Stimulated activated CD4-positive, alpha-beta T cell treated with anti-CD3 and anti-CD28 coated beads, TNF-alpha, amount 100 ng/mL, for 24 hours (primary cell): ENCODE measurements around the gene DNMT1.

Experiments
- DNase-seq, 3 experiments: peaks; one replicate each; pipeline ENCODE4 v3.0.0-alpha.2; 2020; ENCODE audit warnings: low read depth in 3 of 3

The DNMT1 gene

DNA sequence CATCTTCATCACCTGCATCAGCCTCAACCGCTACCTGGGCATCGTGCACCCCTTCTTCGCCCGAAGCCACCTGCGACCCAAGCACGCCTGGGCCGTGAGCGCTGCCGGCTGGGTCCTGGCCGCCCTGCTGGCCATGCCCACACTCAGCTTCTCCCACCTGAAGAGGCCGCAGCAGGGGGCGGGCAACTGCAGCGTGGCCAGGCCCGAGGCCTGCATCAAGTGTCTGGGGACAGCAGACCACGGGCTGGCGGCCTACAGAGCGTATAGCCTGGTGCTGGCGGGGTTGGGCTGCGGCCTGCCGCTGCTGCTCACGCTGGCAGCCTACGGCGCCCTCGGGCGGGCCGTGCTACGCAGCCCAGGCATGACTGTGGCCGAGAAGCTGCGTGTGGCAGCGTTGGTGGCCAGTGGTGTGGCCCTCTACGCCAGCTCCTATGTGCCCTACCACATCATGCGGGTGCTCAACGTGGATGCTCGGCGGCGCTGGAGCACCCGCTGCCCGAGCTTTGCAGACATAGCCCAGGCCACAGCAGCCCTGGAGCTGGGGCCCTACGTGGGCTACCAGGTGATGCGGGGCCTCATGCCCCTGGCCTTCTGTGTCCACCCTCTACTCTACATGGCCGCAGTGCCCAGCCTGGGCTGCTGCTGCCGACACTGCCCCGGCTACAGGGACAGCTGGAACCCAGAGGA lies 80.6 kb downstream of the DNMT1 start:
- DNase-seq: no peak

GRCh38 chr19:10113592-10113963 lies 81.2 kb downstream of the DNMT1 start:
- no peak for DNase-seq

- peak in 1 of 3 experiments; percentile 77 for DNase-seq
Measured at GRCh38 chr19:10112895-10113591, 81.7 kb downstream of the DNMT1 start.

DNA sequence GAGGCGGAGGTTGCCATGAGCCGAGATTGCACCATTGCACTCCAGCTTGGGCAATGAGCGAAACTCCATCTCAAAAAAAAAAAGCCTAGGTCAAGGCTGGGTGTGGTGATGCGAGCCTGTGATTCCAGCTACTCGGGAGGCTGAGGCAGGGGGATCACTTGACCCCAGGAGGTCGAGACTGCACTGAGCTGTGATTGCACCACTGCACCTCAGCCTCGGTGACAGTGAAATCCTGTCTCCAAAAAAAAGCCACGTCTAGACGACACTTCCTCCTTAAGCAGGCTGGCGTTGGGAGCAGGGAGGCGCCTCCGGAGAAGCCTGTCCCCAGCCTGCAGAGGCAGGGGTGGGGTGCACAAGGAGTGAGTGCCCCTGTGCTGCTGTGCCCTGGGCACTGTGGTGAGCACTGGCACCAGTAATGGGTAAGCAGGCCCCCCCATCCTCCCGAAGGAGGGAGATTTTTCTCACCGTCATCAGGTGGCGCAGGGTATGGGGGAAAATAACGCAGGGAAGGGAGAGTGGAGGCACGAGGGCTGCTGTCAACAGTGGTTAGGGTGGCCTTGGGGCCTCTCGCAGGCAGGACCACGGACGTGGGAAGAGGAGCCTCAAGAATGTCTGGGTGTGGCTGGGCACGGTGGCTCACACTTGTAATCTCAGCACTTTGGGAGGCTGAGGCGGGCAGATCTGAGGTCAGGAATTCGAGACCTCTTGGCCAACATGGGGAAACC lies 82.6 kb downstream of the DNMT1 start:
- DNase-seq: peak in 1 of 3 experiments; percentile 72

DNA sequence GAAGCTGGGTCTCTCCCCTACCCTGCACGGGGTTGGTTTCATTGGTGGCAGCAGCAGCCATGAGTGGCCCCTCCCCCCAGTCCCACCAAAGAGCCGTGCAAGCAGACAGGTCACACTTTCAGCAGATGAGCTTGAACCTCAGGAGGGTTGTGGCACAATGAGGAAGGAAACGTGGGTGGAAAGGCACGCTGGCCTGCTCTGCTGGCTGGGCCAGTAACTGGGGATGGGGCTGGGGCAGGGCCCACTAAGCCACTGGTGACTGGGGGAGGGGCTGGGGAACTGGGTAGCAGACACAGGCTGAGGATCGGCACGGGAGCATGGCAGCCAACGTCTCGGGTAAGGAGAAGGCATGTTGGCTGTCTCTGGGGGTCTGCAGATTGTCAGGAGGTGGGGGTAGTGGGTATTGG lies 83.3 kb downstream of the DNMT1 start, which contains the start of gene P2RY11:
Gene P2RY11, plus strand, starts transcription at position 289 of the 407 bp plus-strand sequence. Its CDS starts 29 bp downstream, at position 318.
- DNase-seq: peak in 1 of 3 experiments; percentile 61

DNA sequence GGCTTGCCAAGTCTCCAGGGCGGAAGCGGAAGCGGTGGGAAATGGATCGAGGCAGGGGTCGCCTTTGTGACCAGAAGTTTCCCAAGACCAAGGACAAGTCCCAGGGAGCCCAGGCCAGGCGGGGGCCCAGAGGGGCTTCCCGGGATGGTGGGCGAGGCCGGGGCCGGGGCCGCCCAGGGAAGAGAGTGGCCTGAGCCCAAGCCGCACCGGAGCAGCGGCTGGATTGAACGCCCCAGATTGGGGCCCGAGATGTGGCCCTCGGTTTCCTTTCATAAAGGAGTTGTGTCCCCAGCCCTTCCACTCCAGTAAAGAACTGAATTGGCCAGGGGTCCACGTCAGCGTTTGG lies 83.8 kb downstream of the DNMT1 start:
- DNase-seq: no peak

DNA sequence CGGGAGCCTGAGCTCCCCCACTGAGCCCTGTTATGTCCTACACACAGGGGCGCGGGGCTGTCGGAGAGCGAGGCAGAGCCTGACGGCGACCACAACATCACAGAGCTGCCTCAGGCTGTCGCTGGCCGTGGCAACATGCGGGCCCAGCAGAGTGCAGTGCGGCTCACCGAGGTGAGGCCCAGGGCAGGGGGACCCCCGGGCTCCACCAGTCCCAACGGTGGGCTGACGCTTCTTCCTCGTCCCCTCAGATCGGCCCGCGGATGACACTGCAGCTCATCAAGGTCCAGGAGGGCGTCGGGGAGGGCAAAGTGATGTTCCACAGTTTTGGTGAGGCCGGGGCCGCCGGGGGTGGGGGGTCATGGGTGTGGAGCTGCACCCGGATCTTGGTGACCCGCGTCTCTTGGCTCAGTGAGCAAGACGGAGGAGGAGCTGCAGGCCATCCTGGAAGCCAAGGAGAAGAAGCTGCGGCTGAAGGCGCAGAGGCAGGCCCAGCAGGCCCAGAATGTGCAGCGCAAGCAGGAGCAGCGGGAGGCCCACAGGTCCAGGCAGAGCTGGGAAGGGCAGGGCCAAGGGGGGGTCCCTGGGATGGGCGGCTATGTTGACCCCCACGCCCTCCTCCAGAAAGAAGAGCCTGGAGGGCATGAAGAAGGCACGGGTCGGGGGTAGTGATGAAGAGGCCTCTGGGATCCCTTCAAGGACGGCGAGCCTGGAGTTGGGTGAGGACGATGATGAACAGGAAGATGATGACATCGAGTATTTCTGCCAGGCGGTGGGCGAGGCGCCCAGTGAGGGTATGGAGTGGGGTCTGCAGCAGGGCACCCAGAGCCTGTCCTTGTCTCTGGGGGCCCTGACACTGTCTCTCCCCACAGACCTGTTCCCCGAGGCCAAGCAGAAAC lies 84.4 kb downstream of the DNMT1 start:
- DNase-seq: no peak

DNA sequence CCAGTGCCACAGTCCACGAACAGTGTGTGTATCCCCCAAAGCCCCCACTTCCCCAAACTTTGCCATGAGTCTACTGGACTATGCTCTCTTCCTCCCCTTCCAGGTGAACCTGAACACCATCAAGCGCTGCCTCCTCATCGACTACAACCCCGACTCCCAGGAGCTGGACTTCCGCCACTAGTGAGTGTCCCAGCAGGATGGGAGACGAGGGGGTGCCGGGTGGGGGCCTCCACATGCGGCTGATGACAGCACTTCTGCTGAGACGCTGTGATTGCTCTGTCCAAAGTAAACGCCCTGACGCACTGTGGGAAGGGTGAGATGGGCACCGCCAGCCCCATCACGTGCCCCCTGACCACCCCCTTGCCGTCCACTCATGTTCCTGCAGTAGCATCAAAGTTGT lies 85.2 kb downstream of the DNMT1 start:
- no peak for DNase-seq

- DNase-seq: no peak
Measured at GRCh38 chr19:10107817-10108367, 86.9 kb downstream of the DNMT1 start.

GRCh38 chr19:10107254-10107653 lies 87.5 kb downstream of the DNMT1 start:
- no peak for DNase-seq

DNA sequence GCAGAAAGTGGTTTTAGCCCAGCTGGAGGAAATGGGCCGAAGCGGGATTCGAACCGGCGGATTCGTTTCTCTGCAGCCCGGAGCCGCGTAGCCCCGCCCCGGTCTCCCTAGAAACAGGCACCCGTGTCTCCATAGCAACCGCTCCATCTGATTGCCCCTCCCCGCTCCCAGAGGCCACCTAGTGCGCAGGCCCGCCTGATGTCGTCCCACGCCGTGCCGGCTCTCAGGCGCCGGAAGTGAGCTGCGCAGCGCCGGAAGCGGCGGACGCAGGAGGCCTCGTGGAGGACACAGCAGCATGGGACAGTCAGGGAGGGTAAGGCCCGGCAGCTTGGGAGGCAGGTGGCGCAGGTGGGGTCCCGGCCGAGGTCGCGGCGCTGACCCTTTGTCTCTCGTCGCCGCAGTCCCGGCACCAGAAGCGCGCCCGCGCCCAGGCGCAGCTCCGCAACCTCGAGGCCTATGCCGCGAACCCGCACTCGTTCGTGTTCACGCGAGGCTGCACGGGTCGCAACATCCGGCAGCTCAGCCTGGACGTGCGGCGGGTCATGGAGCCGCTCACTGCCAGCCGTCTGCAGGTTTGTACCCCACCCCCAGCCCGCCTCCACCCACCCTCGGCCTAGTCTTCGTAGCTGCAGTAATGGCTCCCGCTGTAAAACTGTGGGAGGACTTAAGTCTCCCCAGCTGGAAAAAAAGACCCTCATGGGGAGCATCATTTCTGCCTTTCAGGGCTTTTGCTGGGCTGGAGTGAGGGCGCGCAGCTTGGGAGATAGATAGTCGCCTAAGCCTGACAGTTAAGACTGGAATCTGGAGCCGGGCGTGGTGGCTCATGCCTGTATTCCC lies 88.4 kb downstream of the DNMT1 start, which contains the start of gene PPAN:
Gene PPAN, plus strand, starts transcription at position 263 of the 837 bp plus-strand sequence. Its CDS starts 33 bp downstream, at position 296.
- peak; percentile 96 for DNase-seq

DNA sequence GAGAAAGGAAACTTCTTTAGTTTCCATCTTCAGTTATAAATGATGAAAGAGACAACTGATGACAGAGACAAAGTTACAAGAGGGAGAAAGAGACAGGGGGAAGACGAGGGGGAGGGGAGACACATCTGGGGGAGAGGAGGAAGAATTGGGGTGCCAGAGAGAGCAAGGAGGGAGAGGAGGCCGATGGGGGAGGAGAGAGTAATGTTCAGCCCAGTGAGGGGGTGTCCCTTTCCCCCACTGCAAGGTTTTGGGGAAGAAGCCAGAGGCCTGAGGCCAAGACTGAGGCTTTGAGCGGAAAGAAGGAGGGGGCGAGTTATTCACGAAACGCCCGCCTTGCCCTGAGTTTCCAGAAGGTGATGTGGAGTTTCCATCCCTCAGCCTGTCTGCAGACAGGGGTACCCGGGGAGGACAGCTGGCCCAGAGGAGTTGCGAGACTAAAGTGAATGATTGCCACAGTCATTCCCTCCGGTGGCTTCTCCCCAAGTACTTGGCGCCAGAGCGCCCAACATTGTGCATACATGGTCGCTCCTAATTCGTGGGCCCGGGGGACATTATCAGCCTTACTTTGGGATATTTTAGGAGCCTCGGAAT lies 89.1 kb downstream of the DNMT1 start:
- peak; percentile 70 to 87 (median 78) for DNase-seq

DNA sequence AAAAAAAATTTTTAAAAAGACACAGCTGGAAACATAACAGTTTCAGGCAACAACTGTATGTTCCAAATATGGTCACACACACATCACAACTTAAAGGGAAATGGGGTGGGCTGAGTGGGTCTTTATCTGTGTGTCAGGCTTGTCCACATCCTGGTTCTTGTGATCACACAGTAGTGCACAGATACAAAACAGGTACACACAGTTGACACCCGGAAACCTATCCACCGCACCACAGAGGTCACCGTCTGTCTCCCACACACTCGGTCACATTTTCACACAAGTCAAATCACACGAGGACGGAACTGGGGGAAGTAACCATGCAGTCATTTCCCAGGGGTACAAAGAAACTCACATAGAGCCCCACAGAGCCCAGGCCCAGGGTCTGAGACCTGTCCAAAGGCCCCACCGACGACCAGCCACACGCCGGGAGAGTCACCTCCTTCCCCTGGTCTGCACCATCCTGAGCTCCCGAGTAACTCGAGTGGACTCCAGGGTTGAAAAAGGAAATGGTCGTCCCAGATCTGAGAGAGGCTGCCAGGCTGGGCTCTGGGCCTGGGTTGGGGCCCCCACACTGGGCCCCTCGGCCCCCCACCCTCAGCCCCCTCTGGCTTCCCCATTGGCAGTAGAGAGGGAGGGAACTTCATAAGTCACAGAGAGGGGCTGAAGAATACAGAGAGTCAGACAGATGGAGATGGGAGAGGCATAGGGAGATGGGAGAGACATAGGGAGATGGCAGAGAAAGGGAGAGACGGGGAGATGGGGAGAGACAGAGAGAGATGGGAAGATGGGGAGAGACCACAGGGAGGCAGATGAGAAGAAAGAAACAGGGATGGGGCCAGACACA lies 89.9 kb downstream of the DNMT1 start:
- DNase-seq: peak in 2 of 3 experiments; percentile 68 to 73

DNA sequence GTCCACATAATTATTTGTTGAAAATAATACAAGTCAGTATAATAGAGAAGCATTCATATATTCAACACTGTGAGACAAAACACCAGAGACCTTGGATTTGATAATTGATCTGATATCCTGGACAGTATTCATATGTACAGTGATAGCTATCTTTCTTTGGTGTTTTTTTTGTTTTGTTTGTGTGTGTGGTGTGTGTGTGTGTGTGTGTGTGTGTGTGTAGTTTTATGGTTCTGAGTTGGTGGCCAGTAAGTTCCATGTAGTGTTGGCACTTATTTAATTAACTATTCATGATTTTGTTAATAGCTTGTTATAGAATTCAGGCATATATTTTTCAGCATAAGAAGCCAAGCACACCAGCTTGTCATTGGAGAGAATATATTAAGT lies 90.6 kb downstream of the DNMT1 start:
- DNase-seq: no peak

- DNase-seq: no peak
Measured at GRCh38 chr19:10102787-10103236, 91.9 kb downstream of the DNMT1 start.

GRCh38 chr19:10100163-10100785 lies 94.5 kb downstream of the DNMT1 start:
- DNase-seq: no peak

DNA sequence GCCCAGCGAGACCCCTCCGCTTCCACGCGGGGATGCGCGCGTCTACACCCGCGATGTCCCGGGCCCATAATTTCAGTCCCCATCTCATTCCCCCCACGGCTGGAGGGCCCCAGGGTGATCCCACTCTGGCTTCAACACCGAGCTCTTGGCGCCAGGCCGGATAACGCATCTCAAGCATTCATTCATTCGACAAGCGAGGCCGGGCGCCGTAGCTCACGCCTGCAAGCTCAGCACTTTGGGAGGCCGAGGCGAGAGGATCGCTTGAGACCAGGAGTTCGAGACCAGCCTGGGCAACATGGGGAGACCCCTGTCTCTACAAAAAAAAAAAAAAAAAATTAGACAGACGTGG lies 98.2 kb downstream of the DNMT1 start:
- DNase-seq: no peak

DNA sequence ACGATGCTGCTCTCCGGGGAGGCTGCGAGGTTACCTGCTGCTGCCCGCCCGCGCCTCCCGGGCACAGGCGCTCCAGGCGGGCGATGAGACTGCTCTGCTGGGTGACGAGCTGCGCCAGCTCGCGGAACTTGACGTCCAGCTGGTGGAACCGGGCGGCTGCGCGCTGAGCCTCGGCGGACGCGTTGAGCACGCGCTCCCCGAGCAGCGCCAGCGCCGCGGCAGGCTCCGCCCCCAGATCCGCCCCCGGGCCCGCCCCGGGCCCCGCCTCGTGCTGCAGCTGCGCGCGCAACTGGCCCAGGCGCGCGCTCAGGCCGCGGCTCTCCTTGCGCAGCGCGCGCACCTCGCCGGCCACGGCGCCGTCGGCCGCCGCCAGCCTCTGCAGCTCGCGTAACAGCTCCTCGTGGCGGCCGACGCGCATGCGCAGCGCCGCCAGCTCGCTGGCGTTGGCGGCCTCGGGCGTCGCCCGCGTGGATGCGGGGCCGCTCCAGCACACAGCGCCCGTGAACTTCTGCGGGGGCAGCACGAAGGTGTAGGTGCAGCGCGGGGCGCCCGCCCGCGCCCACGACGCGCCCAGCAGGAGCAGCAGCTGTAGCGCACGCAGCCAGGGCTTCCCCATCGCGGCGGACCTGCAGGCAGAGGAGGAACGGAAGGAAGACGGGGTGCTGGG lies 98.7 kb downstream of the DNMT1 start:
- peak; percentile 72 to 84 (median 78) for DNase-seq
